Keratinocyte (primary cell): ENCODE results near the gene NFATC2. TPM values are rescaled to one million over a fixed set of nuclear protein-coding genes. Genes with fewer than 3 reads are reported as not detected.

Experiments
- DNase-seq: peaks from one replicate; pipeline ENCODE4 v3.0.0-alpha.2; 2011; ENCODE audit warnings: low read depth, missing footprints, low spot score
- FAIRE-seq: peaks from 2 replicates; lab custom pipeline; 2011; peaks lifted over from hg19 to GRCh38; lab: Jason Lieb, UNC
- H2AFZ ChIP-seq: 2 replicates; pipeline ENCODE4 v1.6.0; 2012; ENCODE audit warnings: low read length, control low read depth, inconsistent platforms; ENCODE audit not compliant: control insufficient read depth
- H3K27ac ChIP-seq: 2 replicates; pipeline ENCODE4 v1.5.1; 2011; ENCODE audit warnings: low read length; ENCODE audit not compliant: control insufficient read depth, insufficient read depth
- H3K27me3 ChIP-seq: 3 replicates; pipeline ENCODE4 v1.6.0; 2011; ENCODE audit warnings: low read length; ENCODE audit not compliant: control insufficient read depth, insufficient read depth; ENCODE audit errors: extremely low read depth
- H3K36me3 ChIP-seq, 2 experiments: 2 replicates in 1 of 2; 3 replicates in 1 of 2; pipeline ENCODE4 v1.5.1; 2011; ENCODE audit warnings: low read length in 2 of 2, mild to moderate bottlenecking in 1 of 2; ENCODE audit not compliant: control insufficient read depth in 2 of 2, insufficient read depth in 2 of 2; ENCODE audit errors: extremely low read depth in 1 of 2
- H3K4me1 ChIP-seq: 3 replicates; pipeline ENCODE4 v1.5.1; 2011; ENCODE audit warnings: low read length; ENCODE audit not compliant: control insufficient read depth, insufficient read depth; ENCODE audit errors: extremely low read depth
- H3K4me2 ChIP-seq: 3 replicates; pipeline ENCODE4 v1.6.0; 2011; ENCODE audit warnings: low read depth, low read length; ENCODE audit not compliant: control insufficient read depth, insufficient read depth; ENCODE audit errors: extremely low read depth
- H3K4me3 ChIP-seq, 3 experiments: fragments of 200-600 bp in 1 of 3; sonication (generic) in 1 of 3; 2 replicates in 2 of 3; 3 replicates in 1 of 3; pipeline ENCODE4 v1.5.1; 2011 to 2016; ENCODE audit warnings: low read length in 3 of 3, mild to moderate bottlenecking in 3 of 3, control low read depth in 2 of 3, inconsistent platforms in 1 of 3, low read depth in 1 of 3, mixed read lengths in 1 of 3, mixed run types in 1 of 3, moderate library complexity in 1 of 3; ENCODE audit not compliant: control insufficient read depth in 2 of 3, insufficient read depth in 2 of 3; ENCODE audit errors: extremely low read depth in 1 of 3
- H3K79me2 ChIP-seq: 2 replicates; pipeline ENCODE4 v1.6.0; 2012; ENCODE audit warnings: low read length; ENCODE audit not compliant: control insufficient read depth, insufficient read depth
- H3K9ac ChIP-seq: 3 replicates; pipeline ENCODE4 v1.6.0; 2011; ENCODE audit warnings: low read length; ENCODE audit not compliant: control insufficient read depth, insufficient read depth; ENCODE audit errors: extremely low read depth
- H3K9me1 ChIP-seq: 3 replicates; pipeline ENCODE4 v1.6.0; 2011; ENCODE audit warnings: low read length; ENCODE audit not compliant: control insufficient read depth, insufficient read depth; ENCODE audit errors: extremely low read depth
- H3K9me3 ChIP-seq: 2 replicates; pipeline ENCODE4 v1.5.1; 2012; ENCODE audit warnings: low read depth, low read length; ENCODE audit not compliant: control insufficient read depth
- H4K20me1 ChIP-seq: 3 replicates; pipeline ENCODE4 v1.6.0; 2011; ENCODE audit warnings: low read length; ENCODE audit not compliant: control insufficient read depth, insufficient read depth; ENCODE audit errors: extremely low read depth
- EZH2 ChIP-seq: IDR thresholded peaks from one replicate; pipeline ENCODE4 v1.6.1; 2012; ENCODE audit warnings: inconsistent platforms, mild to moderate bottlenecking, low read length, moderate library complexity
- dilution Hi-C: fragments of 300-500 bp; cut with MboI; formaldehyde crosslinking; loops from one replicate; pipeline ENCODE4 v1.7.0; 2020; ENCODE audit warnings: low sequenced_read_pairs; ENCODE audit not compliant: extremely low pct_ligation_motif_present
- polyA plus RNA-seq, 5 experiments: library from polyadenylated mRNA; depleted of rRNA in 3 of 5; stranded (reverse) in 3 of 5; stranded (forward) in 1 of 5; unstranded in 1 of 5; fragments of >200 nt; gene quantifications; 1 replicate in 1 of 5; 2 replicates in 3 of 5; 3 replicates in 1 of 5; pipeline versions ENCODE4 v1.2.1 to v1.2.3, GENCODE V29; 2011 to 2012; ENCODE audit warnings: missing spikeins in 2 of 5, low read depth in 1 of 5, low replicate concordance in 1 of 5
- TF ChIP-seq, protein P1 (sequence below), 3 experiments: IDR thresholded peaks in 1 of 3; conservative IDR thresholded peaks in 1 of 3; optimal IDR thresholded peaks in 1 of 3; 2 replicates in 2 of 3; 3 replicates in 1 of 3; pipeline versions ENCODE3 to v1.5.1; 2011; ENCODE audit warnings: low read length in 3 of 3, mild to moderate bottlenecking in 3 of 3, moderate library complexity in 2 of 3, control low read depth in 1 of 3, inconsistent platforms in 1 of 3; ENCODE audit not compliant: insufficient read depth in 2 of 3; ENCODE audit errors: extremely low read depth in 1 of 3

NFATC2 gene
- polyA plus RNA-seq, 1 donor (not counting 4 experiments of a cell fraction or from before 2014, with no cell fraction given): 0.05 TPM

DNA sequence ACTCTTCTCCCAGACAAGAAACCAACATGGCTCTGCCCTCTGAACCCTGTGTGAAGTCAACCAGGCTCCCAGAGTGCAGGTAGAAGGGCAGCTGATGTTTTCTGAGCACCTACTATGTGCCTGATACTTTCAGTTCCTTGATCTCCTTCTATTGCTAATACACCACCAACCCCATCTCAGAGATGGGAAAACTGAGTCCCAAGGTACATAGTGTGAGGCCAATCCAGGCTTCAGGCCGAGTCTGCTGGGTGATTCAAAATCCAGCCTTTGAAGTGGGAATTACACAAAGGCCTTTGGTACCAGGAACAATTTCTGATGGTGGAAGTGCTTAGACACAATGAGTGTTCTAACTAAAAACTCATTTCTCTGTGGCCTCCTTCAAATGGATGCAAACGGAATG, 96.3 kb downstream of the NFATC2 start:
- Histone ChIP-seq H3K9me3 (no peaks in the 10 kb centered on the region), H3K36me3 (no peaks in the 10 kb centered on the region)
- dilution Hi-C loops: no loop called here

GRCh38 chr20:51445591-51445990, 96.9 kb downstream of the NFATC2 start:
- H4K20me1 ChIP-seq: no peaks in the 10 kb centered on the region
- no peaks in the 10 kb centered on the region for H3K9me1 ChIP-seq
- dilution Hi-C loops: no loop called here
- H3K4me3 ChIP-seq: no peak overlapping the region
- H2AFZ ChIP-seq: no peak overlapping the region
- peaks cover 14% of the 10 kb centered on the region for H3K4me1 ChIP-seq
- H3K27me3 ChIP-seq: peaks cover 5% of the 10 kb centered on the region
- H3K36me3 ChIP-seq: no peaks in the 10 kb centered on the region
- DNase-seq (no peak), FAIRE-seq (no peak)
- H3K79me2 ChIP-seq: no peaks in the 10 kb centered on the region
- no peak overlapping the region for H3K4me2 ChIP-seq
- TF ChIP-seq EZH2: no peak
- TF ChIP-seq, protein P1, sequence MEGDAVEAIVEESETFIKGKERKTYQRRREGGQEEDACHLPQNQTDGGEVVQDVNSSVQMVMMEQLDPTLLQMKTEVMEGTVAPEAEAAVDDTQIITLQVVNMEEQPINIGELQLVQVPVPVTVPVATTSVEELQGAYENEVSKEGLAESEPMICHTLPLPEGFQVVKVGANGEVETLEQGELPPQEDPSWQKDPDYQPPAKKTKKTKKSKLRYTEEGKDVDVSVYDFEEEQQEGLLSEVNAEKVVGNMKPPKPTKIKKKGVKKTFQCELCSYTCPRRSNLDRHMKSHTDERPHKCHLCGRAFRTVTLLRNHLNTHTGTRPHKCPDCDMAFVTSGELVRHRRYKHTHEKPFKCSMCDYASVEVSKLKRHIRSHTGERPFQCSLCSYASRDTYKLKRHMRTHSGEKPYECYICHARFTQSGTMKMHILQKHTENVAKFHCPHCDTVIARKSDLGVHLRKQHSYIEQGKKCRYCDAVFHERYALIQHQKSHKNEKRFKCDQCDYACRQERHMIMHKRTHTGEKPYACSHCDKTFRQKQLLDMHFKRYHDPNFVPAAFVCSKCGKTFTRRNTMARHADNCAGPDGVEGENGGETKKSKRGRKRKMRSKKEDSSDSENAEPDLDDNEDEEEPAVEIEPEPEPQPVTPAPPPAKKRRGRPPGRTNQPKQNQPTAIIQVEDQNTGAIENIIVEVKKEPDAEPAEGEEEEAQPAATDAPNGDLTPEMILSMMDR (optimal IDR thresholded peaks at IDR 0.05 in 1 of 3, IDR thresholded peaks at IDR 0.05 in 1 of 3, conservative IDR thresholded peaks at IDR 0.05 in 1 of 3; ENCODE audit: extremely low read depth in 1 of 3, insufficient read depth in 2 of 3, low read length in 3 of 3): no peak
- H3K27ac ChIP-seq: no peak overlapping the region
- no peak overlapping the region for H3K9ac ChIP-seq
- no peaks in the 10 kb centered on the region for H3K9me3 ChIP-seq

More for the DNA sequence above, 96.3 kb downstream of the NFATC2 start:
- FAIRE-seq (no peak), DNase-seq (no peak)
- no peak overlapping the region for H3K9ac ChIP-seq
- H3K4me2 ChIP-seq: peak overlapping the region; percentile 49
- H3K4me1 ChIP-seq: peaks cover 14% of the 10 kb centered on the region
- no peaks in the 10 kb centered on the region for H3K9me1 ChIP-seq
- H3K4me3 ChIP-seq: no peak overlapping the region
- H2AFZ ChIP-seq: no peak overlapping the region
- H3K27me3 ChIP-seq: peaks cover 5% of the 10 kb centered on the region
- TF ChIP-seq, protein P1 (optimal IDR thresholded peaks at IDR 0.05 in 1 of 3, IDR thresholded peaks at IDR 0.05 in 1 of 3, conservative IDR thresholded peaks at IDR 0.05 in 1 of 3; ENCODE audit: extremely low read depth in 1 of 3, insufficient read depth in 2 of 3, low read length in 3 of 3): no peak
- TF ChIP-seq EZH2: no peak
- no peaks in the 10 kb centered on the region for H4K20me1 ChIP-seq
- no peak overlapping the region for H3K27ac ChIP-seq
- no peaks in the 10 kb centered on the region for H3K79me2 ChIP-seq
